Gastrocnemius medialis (tissue), 4 donors: ENCODE results near the gene PRDM10. TPM values are rescaled to one million over a fixed set of nuclear protein-coding genes. Genes with fewer than 3 reads are reported as not detected.
A peak's percentile ranks its signal among the peaks of the same experiment; 100 is the strongest.

Source experiments
- ATAC-seq, 2 donors: fragments of 150-250 bp; one replicate each; pipeline ENCODE4 v1.9.1; 2016
- DNase-seq, 2 donors: peaks; one replicate each; pipeline ENCODE4 v3.0.0-alpha.2; 2019
- H3K27ac ChIP-seq, 4 donors: fragments of 200-600 bp; sonication (generic); 1 replicate in 1 of 4; 2 replicates in 3 of 4; pipeline ENCODE4 v1.5.1; 2016 to 2018; ENCODE audit warnings: mild to moderate bottlenecking in 2 of 4, moderate library complexity in 1 of 4
- H3K27me3 ChIP-seq, 3 donors: fragments of 200-600 bp; sonication (generic) in 2 of 3; 1 replicate in 1 of 3; 2 replicates in 2 of 3; pipeline versions ENCODE4 v1.5.1 to v1.6.0; 2016 to 2019; ENCODE audit warnings: mild to moderate bottlenecking in 1 of 3, moderate library complexity in 1 of 3
- H3K36me3 ChIP-seq, 2 donors: fragments of 200-600 bp; sonication (generic) in 1 of 2; one replicate each; pipeline ENCODE4 v1.5.1; 2017 to 2018
- H3K4me1 ChIP-seq, 2 donors: fragments of 200-600 bp; sonication (generic) in 1 of 2; one replicate each; pipeline ENCODE4 v1.5.1; 2016 to 2017; ENCODE audit warnings: mild to moderate bottlenecking in 2 of 2
- H3K4me3 ChIP-seq, 4 donors: fragments of 200-600 bp; sonication (generic) in 3 of 4; 1 replicate in 1 of 4; 2 replicates in 3 of 4; pipeline ENCODE4 v1.5.1; 2016 to 2019; ENCODE audit warnings: mild to moderate bottlenecking in 2 of 4
- H3K9me3 ChIP-seq, 3 donors: fragments of 200-600 bp; sonication (generic) in 2 of 3; 1 replicate in 1 of 3; 2 replicates in 2 of 3; pipeline ENCODE4 v1.5.1; 2016 to 2019
- POLR2A ChIP-seq, 2 donors: fragments of 450-650 bp; IDR thresholded peaks; one replicate each; pipeline ENCODE4 v1.6.1; 2017; ENCODE audit warnings: antibody characterized with exemption in 2 of 2, mild to moderate bottlenecking in 2 of 2, moderate library complexity in 2 of 2
- in situ Hi-C, 4 donors: fragments of 200-750 bp; cut with MboI; loops; one replicate each; pipeline versions ENCODE4 v1.15.0 to v1.8.0; 2017; ENCODE audit warnings: low sequenced_read_pairs in 4 of 4
- intact Hi-C: fragments of 100-400 bp; cut with DNase I; formaldehyde crosslinking; loops from one replicate; pipeline ENCODE4 v1.15.1; 2023; ENCODE audit warnings: low total_unique reads
- total RNA-seq, 4 donors: library from RNA; depleted of rRNA; stranded (reverse); fragments of >200 nt; gene quantifications; one replicate each; pipeline versions ENCODE4 v1.1.0 to v1.2.3, GENCODE V29; 2016
- TF ChIP-seq, protein P1 (sequence below), 5 experiments: fragments of 450-650 bp in 3 of 5; fragments of 200-600 bp in 2 of 5; sonication (generic) in 2 of 5; IDR thresholded peaks in 4 of 5; conservative IDR thresholded peaks in 1 of 5; 1 replicate in 4 of 5; 2 replicates in 1 of 5; pipeline ENCODE4 v1.5.1; 2016 to 2019; ENCODE audit warnings: antibody characterized with exemption in 5 of 5, mild to moderate bottlenecking in 3 of 5, moderate library complexity in 3 of 5

PRDM10 gene
- total RNA-seq, 4 donors from 2014 or later = 3.3 to 10.9 (median 9.0) TPM

DNA sequence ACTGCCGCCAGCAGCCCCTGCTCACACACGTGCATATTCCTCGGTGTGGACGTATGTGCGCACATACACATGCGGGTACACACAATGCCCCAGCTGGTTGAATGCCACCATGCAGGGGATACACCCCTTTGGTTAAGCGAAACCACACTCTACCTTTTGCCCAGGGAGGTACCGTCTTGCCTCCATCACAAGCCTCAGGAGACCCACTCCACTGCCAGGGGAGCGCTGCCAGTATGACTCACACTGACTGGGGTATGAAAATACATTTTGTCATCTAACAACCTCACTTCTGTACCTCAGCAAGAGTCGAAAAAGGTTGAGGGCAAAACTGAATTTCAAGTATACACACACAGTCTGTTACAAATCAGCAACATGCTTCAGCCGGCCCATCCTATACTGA lies 147.5 kb downstream of the PRDM10 start:
- no peak for TF ChIP-seq POLR2A (IDR thresholded peaks at IDR 0.05)
- TF ChIP-seq, protein P1, sequence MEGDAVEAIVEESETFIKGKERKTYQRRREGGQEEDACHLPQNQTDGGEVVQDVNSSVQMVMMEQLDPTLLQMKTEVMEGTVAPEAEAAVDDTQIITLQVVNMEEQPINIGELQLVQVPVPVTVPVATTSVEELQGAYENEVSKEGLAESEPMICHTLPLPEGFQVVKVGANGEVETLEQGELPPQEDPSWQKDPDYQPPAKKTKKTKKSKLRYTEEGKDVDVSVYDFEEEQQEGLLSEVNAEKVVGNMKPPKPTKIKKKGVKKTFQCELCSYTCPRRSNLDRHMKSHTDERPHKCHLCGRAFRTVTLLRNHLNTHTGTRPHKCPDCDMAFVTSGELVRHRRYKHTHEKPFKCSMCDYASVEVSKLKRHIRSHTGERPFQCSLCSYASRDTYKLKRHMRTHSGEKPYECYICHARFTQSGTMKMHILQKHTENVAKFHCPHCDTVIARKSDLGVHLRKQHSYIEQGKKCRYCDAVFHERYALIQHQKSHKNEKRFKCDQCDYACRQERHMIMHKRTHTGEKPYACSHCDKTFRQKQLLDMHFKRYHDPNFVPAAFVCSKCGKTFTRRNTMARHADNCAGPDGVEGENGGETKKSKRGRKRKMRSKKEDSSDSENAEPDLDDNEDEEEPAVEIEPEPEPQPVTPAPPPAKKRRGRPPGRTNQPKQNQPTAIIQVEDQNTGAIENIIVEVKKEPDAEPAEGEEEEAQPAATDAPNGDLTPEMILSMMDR (IDR thresholded peaks at IDR 0.05 in 4 of 5, conservative IDR thresholded peaks at IDR 0.05 in 1 of 5) = no peak
- no peaks in the 10 kb centered on the region for H3K27me3 ChIP-seq
- no peak for ATAC-seq
- no peak overlapping the region for H3K4me3 ChIP-seq
- H3K27ac ChIP-seq = no peak overlapping the region
- no peak for DNase-seq
- in situ Hi-C loops (no loop called here), intact Hi-C loops (no loop called here)
- H3K9me3 ChIP-seq = no peaks in the 10 kb centered on the region
- peaks cover 0 to 19% of the 10 kb centered on the region in 2 donors for H3K36me3 ChIP-seq
- no peaks in the 10 kb centered on the region for H3K4me1 ChIP-seq

DNA sequence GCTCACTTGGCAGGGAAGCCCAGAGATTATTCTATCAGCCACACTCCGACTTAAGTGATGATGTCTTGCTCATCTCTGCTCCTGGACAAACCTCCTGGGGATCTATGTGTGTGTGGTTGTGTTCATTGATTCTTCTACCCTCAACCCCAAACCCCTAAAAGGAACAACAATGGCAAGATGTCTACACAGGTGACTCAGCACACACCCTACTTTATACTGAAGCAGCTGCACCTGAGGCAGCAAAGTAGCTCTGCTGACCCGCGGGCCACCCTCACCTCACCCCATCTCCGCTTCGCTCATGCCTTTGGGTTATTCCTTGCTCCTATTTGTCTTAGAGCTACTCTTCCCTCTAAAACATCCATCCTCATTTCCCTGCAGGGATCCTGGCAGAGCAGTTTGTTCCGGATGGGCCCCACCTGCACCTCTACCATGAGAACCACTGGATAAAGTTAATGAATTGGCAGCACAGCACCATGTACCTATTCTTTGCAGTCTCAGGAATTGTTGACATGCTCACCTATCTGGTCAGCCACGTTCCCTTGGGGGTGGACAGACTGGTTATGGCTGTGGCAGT lies 148.3 kb downstream of the PRDM10 start:
- peaks cover 0 to 11% of the 10 kb centered on the region in 2 donors for H3K36me3 ChIP-seq
- no peak overlapping the region for H3K4me3 ChIP-seq
- H3K27me3 ChIP-seq = no peaks in the 10 kb centered on the region
- ATAC-seq (no peak), DNase-seq (no peak)
- in situ Hi-C loops = no loop called here
- H3K27ac ChIP-seq = no peak overlapping the region
- TF ChIP-seq POLR2A (IDR thresholded peaks at IDR 0.05) = no peak
- TF ChIP-seq, protein P1 (IDR thresholded peaks at IDR 0.05 in 4 of 5, conservative IDR thresholded peaks at IDR 0.05 in 1 of 5) = no peak
- intact Hi-C loops = no loop called here
- H3K4me1 ChIP-seq = no peaks in the 10 kb centered on the region
- H3K9me3 ChIP-seq = no peaks in the 10 kb centered on the region

DNA sequence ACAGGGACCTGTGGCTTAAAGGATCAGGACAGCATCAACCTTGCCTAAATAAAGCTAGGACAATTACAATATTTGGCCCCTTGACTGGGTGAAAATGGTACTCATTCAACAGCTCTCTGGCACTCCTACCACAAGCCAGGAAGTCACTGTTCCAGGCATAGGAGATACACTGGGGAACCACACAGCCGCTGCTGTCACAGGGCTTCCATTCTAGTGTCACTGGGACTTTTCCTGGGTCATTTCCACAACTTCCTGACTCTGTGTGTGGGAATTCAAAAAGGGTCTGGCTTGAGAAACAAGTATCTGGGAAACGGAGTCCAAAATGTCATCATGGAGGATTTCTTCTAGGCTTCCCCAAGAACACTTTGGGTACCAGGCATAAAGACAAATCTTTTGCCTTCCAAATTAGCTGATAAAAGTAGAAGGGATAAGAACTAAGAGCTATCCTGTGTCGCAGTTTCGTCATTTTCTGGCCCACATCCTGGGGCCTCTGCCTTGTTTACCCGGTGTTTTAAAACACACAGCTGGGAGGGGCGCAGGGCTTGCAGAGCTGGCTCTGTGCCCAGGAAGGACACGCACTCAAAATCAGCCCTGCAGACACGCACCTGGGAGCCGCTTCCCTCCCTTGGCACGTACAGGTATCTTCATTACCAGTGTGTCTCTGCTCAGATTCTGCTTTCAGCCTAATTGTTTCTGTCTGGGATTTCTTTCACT lies 149.0 kb downstream of the PRDM10 start:
- TF ChIP-seq, protein P1 (IDR thresholded peaks at IDR 0.05 in 4 of 5, conservative IDR thresholded peaks at IDR 0.05 in 1 of 5) = no peak
- no peak for TF ChIP-seq POLR2A (IDR thresholded peaks at IDR 0.05)
- Histone ChIP-seq H3K4me1 (no peaks in the 10 kb centered on the region), H3K4me3 (no peak overlapping the region), H3K9me3 (no peaks in the 10 kb centered on the region), H3K27me3 (no peaks in the 10 kb centered on the region), H3K27ac (no peak overlapping the region), H3K36me3 (peaks cover 0 to 8% of the 10 kb centered on the region in 2 donors)
- DNase-seq = peak in 1 of 2 donors; percentile 19
- intact Hi-C loops = no loop called here
- no peak for ATAC-seq
- in situ Hi-C loops = no loop called here

DNA sequence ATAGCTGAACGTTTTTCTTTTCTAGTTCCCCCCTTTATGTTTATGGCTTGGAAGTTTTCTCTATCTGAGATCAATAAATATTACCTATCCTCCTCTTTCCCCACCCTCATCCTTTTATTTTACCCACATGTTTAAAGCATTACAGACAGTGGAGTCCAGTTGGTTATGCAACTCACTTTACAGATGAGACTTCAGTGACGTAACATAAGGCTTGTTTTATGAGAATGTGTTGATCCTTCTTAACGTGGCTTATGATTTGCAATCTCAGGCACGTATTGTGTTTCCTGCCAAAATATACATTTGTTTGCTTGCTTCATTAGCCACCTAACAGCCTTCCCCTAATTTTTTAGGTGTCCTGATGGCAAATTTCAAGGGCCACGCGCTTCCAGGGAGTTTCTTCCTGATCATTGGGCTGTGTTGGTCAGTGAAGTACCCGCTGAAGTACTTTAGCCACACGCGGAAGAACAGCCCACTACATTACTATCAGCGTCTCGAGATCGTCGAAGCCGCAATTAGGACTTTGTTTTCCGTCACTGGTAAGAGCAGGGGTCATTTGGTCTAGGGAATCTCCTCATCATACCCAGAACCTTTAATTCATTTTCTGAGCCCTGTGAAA lies 150.4 kb downstream of the PRDM10 start:
- TF ChIP-seq, protein P1 (IDR thresholded peaks at IDR 0.05 in 4 of 5, conservative IDR thresholded peaks at IDR 0.05 in 1 of 5) = no peak
- TF ChIP-seq POLR2A (IDR thresholded peaks at IDR 0.05) = no peak
- no peak overlapping the region for H3K27ac ChIP-seq
- H3K36me3 ChIP-seq = no peaks in the 10 kb centered on the region
- in situ Hi-C loops (no loop called here), intact Hi-C loops (no loop called here)
- no peaks in the 10 kb centered on the region for H3K4me1 ChIP-seq
- no peaks in the 10 kb centered on the region for H3K27me3 ChIP-seq
- no peak overlapping the region for H3K4me3 ChIP-seq
- no peak for DNase-seq
- no peaks in the 10 kb centered on the region for H3K9me3 ChIP-seq
- ATAC-seq = no peak

Other genes starting within 250 kb of the PRDM10 start
- gene TMEM45B, start 187.0 kb downstream of the PRDM10 start, total RNA-seq = 1 to 10 TPM in 1 of 4 donors, not detected in 3; 1.0 TPM
- 10 to 100 TPM; 22.5 to 34.3 (median 23.4) TPM for gene NFRKB, start 107.3 kb downstream of the PRDM10 start, total RNA-seq
- gene APLP2, start 67.1 kb upstream of the PRDM10 start, total RNA-seq = 100 to 1,000 TPM in 1 of 4 donors, 10 to 100 TPM in 3; 80.4 to 110 (median 82.1) TPM
- gene ST14, start 156.9 kb upstream of the PRDM10 start, total RNA-seq = 1 to 10 TPM in 3 of 4 donors, under 1 TPM in 1; 0.20 to 2.2 (median 1.3) TPM